HEK293 (cell line): ENCODE data around the gene HADHA.

Experiments used
- ZBTB8A ChIP-seq: fragments of 450-650 bp; formaldehyde crosslinking; IDR thresholded peaks from 2 replicates; pipeline ENCODE4 v1.5.1; 2016; ENCODE audit warnings: missing biosample characterization, missing genetic modification characterization
- ZNF114 ChIP-seq: fragments of 450-650 bp; formaldehyde crosslinking; IDR thresholded peaks from 2 replicates; pipeline ENCODE4 v1.5.0; 2017; ENCODE audit warnings: missing biosample characterization, missing genetic modification characterization
- TF ChIP-seq, protein P1 (sequence below): fragments of 450-650 bp; formaldehyde crosslinking; IDR thresholded peaks from 2 replicates; pipeline ENCODE4 v1.5.1; 2016; ENCODE audit warnings: missing biosample characterization, missing genetic modification characterization

DNA sequence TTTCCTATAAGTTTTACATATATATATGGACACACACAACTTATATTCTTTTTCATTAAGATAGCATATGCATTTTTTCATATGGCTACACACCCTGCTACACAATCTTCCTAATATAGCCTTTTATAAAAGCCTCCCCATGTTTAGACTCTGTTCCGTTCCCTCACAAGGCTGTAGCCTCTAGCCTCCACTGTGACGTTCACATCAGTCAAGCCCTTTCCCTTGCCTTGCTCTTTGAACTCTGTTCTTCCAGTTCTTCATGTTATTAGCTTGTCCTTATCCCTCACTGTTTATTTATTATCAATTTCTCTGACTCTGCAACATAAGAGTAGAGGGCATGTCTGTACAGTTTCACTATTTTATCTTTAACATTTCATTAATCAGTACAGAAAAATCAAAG, 39.2 kb upstream of the HADHA start:
- TF ChIP-seq ZNF114 (tag by site-specific recombination) (no peak), ZBTB8A (tag by site-specific recombination) (no peak)
- TF ChIP-seq, protein P1, sequence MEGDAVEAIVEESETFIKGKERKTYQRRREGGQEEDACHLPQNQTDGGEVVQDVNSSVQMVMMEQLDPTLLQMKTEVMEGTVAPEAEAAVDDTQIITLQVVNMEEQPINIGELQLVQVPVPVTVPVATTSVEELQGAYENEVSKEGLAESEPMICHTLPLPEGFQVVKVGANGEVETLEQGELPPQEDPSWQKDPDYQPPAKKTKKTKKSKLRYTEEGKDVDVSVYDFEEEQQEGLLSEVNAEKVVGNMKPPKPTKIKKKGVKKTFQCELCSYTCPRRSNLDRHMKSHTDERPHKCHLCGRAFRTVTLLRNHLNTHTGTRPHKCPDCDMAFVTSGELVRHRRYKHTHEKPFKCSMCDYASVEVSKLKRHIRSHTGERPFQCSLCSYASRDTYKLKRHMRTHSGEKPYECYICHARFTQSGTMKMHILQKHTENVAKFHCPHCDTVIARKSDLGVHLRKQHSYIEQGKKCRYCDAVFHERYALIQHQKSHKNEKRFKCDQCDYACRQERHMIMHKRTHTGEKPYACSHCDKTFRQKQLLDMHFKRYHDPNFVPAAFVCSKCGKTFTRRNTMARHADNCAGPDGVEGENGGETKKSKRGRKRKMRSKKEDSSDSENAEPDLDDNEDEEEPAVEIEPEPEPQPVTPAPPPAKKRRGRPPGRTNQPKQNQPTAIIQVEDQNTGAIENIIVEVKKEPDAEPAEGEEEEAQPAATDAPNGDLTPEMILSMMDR = no peak
